Ovary (tissue), 9 donors: ENCODE measurements around the gene CKB. TPM values are rescaled to one million over a fixed set of nuclear protein-coding genes. Genes with fewer than 3 reads are reported as not detected.

Source experiments
- DNase-seq, 5 donors: peaks; one replicate each; pipeline ENCODE4 v3.0.0-alpha.2; 2019 to 2020
- H3K27ac ChIP-seq, 2 donors: fragments of 200-600 bp; one replicate each; pipeline versions ENCODE4 v1.5.1 to v1.8.0; 2019 to 2022
- H3K27me3 ChIP-seq: fragments of 200-600 bp; one replicate; pipeline ENCODE4 v1.8.0; 2022
- H3K36me3 ChIP-seq: fragments of 200-600 bp; sonication (generic); one replicate; pipeline ENCODE4 v1.5.1; 2019
- H3K4me1 ChIP-seq: one replicate; pipeline ENCODE4 v1.8.1; 2013; ENCODE audit warnings: mild to moderate bottlenecking, moderate library complexity; ENCODE audit not compliant: insufficient read depth
- H3K4me3 ChIP-seq: fragments of 200-600 bp; sonication (generic); one replicate; pipeline ENCODE4 v1.5.1; 2017
- H3K9me3 ChIP-seq, 2 donors: fragments of 200-600 bp in 1 of 2; sonication (generic) in 1 of 2; one replicate each; pipeline versions ENCODE4 v1.5.1 to v1.8.1; 2013 to 2019; ENCODE audit warnings: mild to moderate bottlenecking in 1 of 2, moderate library complexity in 1 of 2
- CTCF ChIP-seq, 3 donors: fragments of 450-650 bp in 2 of 3; fragments of 200-600 bp in 1 of 3; IDR thresholded peaks; one replicate each; pipeline versions ENCODE4 v1.5.1 to v1.8.0; 2016 to 2022; ENCODE audit warnings: antibody characterized with exemption in 3 of 3, mild to moderate bottlenecking in 1 of 3
- EP300 ChIP-seq: sonication (generic); formaldehyde crosslinking; IDR thresholded peaks from one replicate; pipeline ENCODE4 v1.6.1; 2017; ENCODE audit warnings: antibody characterized with exemption
- POLR2A ChIP-seq: fragments of 450-650 bp; IDR thresholded peaks from one replicate; pipeline ENCODE4 v1.6.1; 2017; ENCODE audit warnings: antibody characterized with exemption, mild to moderate bottlenecking, moderate library complexity
- WGBS, 3 donors: extraction: QIAGEN DNeasy Blood & Tissue Kit in 1 of 3; methylation state at CpG; one replicate each; pipeline versions ENCODE4 v1.1.5 to v1.1.7; 2013 to 2017; 5-methylcytosine and 5-hydroxymethylcytosine counted together
- intact Hi-C, 4 donors: fragments of 100-400 bp; cut with DNase I; formaldehyde crosslinking; loops; one replicate each; pipeline versions ENCODE4 v1.11.0 to v1.15.1; 2022 to 2023
- polyA plus RNA-seq, 2 donors: library from polyadenylated mRNA; stranded (reverse); fragments of 200-250 nt in 1 of 2; fragments of 350-450 nt in 1 of 2; fragmentation: Illumina TruSeq in 1 of 2; extraction: RNeasy Lipid Tissue Mini Kit (QIAGEN cat#74804) in 1 of 2; gene quantifications; one replicate each; pipeline ENCODE4 v1.2.3, GENCODE V29; 2013 to 2014
- total RNA-seq, 7 donors: library from RNA; depleted of rRNA in 2 of 7; stranded (reverse); fragments of >200 nt in 2 of 7; fragmentation: NEBNext Ultra II Directional in 3 of 7; extraction: Animal tissue kit (Norgen Biotek cat#: 25700) in 3 of 7; gene quantifications; one replicate each; pipeline versions ENCODE4 v1.1.0 to v1.2.4, GENCODE V29; 2016 to 2023
- donor health status: DM: no; HTN: no; CAD: no; lungs with moderate emphysema.
- donor health status: DM: no; HTN: no; CAD: no.
- donor health status: Bipolar disorder and iron deficiency.
- donor health status: DM: yes; HTN: yes; CAD: no.
- donor health status: DM: no; HTN: no; CAD: no.
- donor health status: DM: yes; HTN: yes; CAD: no.

Gene CKB
- total and polyA plus RNA-seq, 9 donors, result 47.5 to 284 (median 134) TPM

- intact Hi-C loops, result loop anchor here in 1 of 4 donors (10.0 kb wide), 1 partner anchor 63 kb away; the partner anchor contains the start of gene KLC1
- Histone ChIP-seq H3K4me3 (peak overlapping the region; percentile 93), H3K9me3 (no peaks in the 10 kb centered on the region), H3K36me3 (no peaks in the 10 kb centered on the region), H3K27me3 (no peaks in the 10 kb centered on the region), H3K27ac (peak overlapping the region; percentile 94 to 98), H3K4me1 (peaks cover 9% of the 10 kb centered on the region)
- TF ChIP-seq POLR2A (no peak), CTCF (IDR thresholded peaks at IDR 0.05) (no peak), EP300 (no peak)
- 6 to 8% (median 6%) methylated on average over 36 of the region's 36 CpGs for WGBS, 3 donors
- peak in 1 of 5 donors; percentile 34 for DNase-seq
Measured at GRCh38 chr14:103561381-103562178, 39.0 kb upstream of the CKB start.

- 77 to 79% (median 77%) methylated on average over 8 of the region's 8 CpGs for WGBS, 3 donors
- no peak overlapping the region for H3K4me3 ChIP-seq
- intact Hi-C loops, result loop anchor here in 1 of 4 donors (10.0 kb wide), 1 partner anchor 64 kb away; the partner anchor contains the start of gene KLC1
Measured at GRCh38 chr14:103560691-103561090, 38.1 kb upstream of the CKB start.

GRCh38 chr14:103559766-103560165 is 37.1 kb upstream of the CKB start:
- no peak overlapping the region for H3K27ac ChIP-seq
- no peaks in the 10 kb centered on the region for H3K36me3 ChIP-seq
- H3K4me3 ChIP-seq, result no peak overlapping the region
- intact Hi-C loops, result loop anchor here in 1 of 4 donors (10.0 kb wide), 1 partner anchor 65 kb away; the partner anchor contains the start of gene KLC1
- no peaks in the 10 kb centered on the region for H3K9me3 ChIP-seq
- WGBS, 3 donors, result 47 to 58% (median 54%) methylated on average over 9 of the region's 9 CpGs
- no peaks in the 10 kb centered on the region for H3K27me3 ChIP-seq
- peaks cover 7% of the 10 kb centered on the region for H3K4me1 ChIP-seq
- no peak for TF ChIP-seq CTCF (IDR thresholded peaks at IDR 0.05)
- no peak for TF ChIP-seq EP300
- no peak for DNase-seq

More at GRCh38 chr14:103560691-103561090, 38.1 kb upstream of the CKB start:
- Histone ChIP-seq H3K4me1 (peaks cover 9% of the 10 kb centered on the region), H3K36me3 (no peaks in the 10 kb centered on the region), H3K27ac (no peak overlapping the region), H3K9me3 (no peaks in the 10 kb centered on the region), H3K27me3 (no peaks in the 10 kb centered on the region)
- TF ChIP-seq CTCF (IDR thresholded peaks at IDR 0.05), result no peak
- no peak for TF ChIP-seq POLR2A
- TF ChIP-seq EP300, result no peak
- no peak for DNase-seq

GRCh38 chr14:103558071-103558882 is 35.6 kb upstream of the CKB start:
- Histone ChIP-seq H3K27me3 (no peaks in the 10 kb centered on the region), H3K27ac (no peak overlapping the region), H3K9me3 (no peaks in the 10 kb centered on the region), H3K36me3 (no peaks in the 10 kb centered on the region), H3K4me3 (no peak overlapping the region), H3K4me1 (peaks cover 6% of the 10 kb centered on the region)
- no peak for TF ChIP-seq POLR2A
- no peak for TF ChIP-seq CTCF (IDR thresholded peaks at IDR 0.05)
- no peak for TF ChIP-seq EP300
- 65 to 70% (median 67%) methylated on average over 16 of the region's 16 CpGs for WGBS, 3 donors
- peak in 1 of 5 donors; percentile 29 for DNase-seq
- intact Hi-C loops, result no loop called here
